ENCODE results near the gene ADAMTSL5.
"Not testable (repeated sequence)": the region's sequence is repeated elsewhere in the genome, so short reads cannot be mapped to it uniquely, and the experiment has no call there.

Gene ADAMTSL5

DNA sequence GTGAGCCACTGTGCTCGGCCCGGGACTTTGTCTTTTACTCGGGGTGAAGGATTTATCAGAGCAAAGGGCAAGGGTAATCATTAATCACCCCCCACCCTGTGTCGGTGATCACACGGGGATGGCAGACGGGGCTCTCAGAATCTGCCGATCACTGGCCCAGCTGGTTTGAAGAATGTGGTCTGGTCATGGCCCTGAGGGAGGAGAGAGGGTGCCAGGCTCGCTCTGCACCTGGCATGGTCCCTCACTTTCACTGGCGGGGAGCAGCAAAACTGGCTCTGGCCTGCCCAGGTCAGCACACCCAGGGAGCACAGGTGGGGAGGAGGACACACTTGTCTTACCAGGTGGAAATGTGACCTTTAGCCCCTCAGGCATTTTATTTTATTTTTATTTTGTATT lies 11.6 kb downstream of the ADAMTSL5 start:
- TF ChIP-seq TAF1 (IDR thresholded peaks at IDR 0.05; ENCODE audit: borderline replicate concordance, low read depth, low read length): no peak
- TF ChIP-seq POLR2AphosphoS5 (IDR thresholded peaks at IDR 0.05; ENCODE audit: low read depth, low read length): no peak
- no peak for TF ChIP-seq POLR2A (IDR thresholded peaks at IDR 0.05; ENCODE audit: low read depth, low read length)
- DNase-seq (ENCODE audit: insufficient read length) (no peak), FAIRE-seq (no peak)

DNA sequence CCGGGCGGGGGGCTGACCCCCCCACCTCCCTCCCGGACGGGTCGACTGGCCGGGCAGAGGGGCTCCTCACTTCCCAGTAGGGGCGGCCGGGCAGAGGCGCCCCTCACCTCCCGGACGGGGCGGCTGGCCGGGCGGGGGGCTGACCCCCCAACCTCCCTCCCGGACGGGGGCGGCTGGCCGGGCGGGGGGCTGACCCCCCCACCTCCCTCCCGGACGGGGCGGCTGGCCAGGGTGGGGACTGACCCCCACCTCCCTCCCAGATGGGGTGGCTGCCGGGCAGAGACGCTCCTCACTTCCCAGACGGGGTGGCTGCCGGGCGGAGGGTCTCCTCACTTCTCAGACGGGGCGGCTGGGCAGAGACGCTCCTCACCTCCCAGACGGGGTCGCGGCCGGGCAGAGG lies 13.6 kb downstream of the ADAMTSL5 start:
- DNase-seq (ENCODE audit: insufficient read length); FAIRE-seq: not testable (repeated sequence)

DNA sequence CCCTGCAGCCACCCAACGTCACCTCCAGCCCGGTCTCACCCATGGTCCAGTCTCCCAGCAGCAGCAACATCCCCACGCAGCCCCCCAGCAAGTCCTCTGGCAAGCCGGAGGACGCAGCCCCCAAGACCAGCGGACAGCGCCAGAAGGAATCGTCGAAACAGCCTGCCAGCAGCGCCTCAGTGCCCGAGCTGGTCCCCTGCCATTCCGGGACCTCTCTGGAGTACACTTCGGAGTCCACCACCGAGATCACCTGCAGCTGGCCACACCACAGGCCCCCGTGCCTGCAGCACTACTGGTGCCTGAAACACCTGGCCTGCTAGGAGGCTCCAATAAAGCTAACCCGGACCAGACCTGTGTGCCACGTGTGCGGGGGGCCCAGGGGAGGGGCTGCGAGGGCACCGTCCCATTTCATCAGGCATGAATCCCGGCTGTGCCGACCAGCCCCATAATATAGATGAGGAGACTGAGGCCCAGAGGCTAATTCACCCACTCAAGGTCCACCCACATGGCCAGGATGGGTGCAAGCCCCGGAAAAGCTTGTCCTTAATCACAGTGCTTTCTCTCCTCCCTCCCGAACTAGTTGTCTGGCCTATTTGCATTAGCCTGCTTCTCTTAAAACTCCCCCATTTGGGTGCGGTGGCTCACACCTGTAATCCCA lies 15.1 kb downstream of the ADAMTSL5 start:
- FAIRE-seq: no peak
- TF ChIP-seq POLR2AphosphoS5 (IDR thresholded peaks at IDR 0.05; ENCODE audit: low read depth, low read length): no peak
- no peak for TF ChIP-seq POLR2A (IDR thresholded peaks at IDR 0.05; ENCODE audit: low read depth, low read length)
- TF ChIP-seq TAF1 (IDR thresholded peaks at IDR 0.05; ENCODE audit: borderline replicate concordance, low read depth, low read length): no peak
- no peak for DNase-seq (ENCODE audit: insufficient read length)

DNA sequence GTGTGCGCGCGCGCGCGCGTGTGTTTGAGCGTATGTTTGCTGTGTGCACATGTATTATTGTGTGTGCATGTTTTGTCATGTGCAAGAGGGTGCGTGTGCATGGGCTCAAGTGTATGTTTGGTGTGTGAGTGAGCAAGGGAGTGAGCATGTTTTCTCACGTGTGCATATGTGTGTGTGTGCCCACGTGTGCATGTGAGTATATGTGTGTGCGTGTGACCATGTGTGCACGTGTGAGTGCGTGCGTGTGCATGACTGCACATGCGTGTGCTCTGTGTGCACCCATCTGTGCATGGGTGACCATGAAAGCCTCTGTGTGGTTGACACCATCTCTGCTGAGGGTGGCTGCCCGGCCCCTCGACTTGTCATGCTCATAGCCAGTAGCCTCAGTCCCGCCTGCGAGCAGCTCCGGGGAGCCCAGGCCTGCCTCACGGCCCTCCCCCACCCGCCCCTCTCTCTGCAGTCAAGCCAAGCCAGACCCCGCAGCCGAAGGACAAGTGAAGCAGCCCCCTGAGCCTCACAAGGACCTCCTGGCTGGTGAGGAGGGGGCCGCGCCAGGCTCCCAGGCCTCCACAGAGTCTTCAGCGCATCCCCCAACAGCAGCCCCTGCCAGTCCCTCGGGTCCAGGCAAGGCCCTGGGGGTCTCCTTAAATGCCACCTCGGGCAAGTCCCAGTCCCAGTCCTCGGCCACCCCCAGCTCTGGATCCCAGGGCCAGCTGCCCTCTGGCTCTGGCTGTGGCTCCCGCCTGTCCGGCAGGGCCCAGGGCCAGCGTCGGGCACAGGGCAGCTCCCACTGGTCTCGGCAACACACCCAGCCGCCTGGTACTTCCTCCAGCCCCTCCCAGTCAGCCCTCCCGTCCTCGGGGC lies 15.9 kb downstream of the ADAMTSL5 start:
- FAIRE-seq (no peak), DNase-seq (ENCODE audit: insufficient read length) (no peak)
- TF ChIP-seq POLR2A (IDR thresholded peaks at IDR 0.05; ENCODE audit: low read depth, low read length) (no peak), TAF1 (IDR thresholded peaks at IDR 0.05; ENCODE audit: borderline replicate concordance, low read depth, low read length) (no peak), POLR2AphosphoS5 (IDR thresholded peaks at IDR 0.05; ENCODE audit: low read depth, low read length) (no peak)

DNA sequence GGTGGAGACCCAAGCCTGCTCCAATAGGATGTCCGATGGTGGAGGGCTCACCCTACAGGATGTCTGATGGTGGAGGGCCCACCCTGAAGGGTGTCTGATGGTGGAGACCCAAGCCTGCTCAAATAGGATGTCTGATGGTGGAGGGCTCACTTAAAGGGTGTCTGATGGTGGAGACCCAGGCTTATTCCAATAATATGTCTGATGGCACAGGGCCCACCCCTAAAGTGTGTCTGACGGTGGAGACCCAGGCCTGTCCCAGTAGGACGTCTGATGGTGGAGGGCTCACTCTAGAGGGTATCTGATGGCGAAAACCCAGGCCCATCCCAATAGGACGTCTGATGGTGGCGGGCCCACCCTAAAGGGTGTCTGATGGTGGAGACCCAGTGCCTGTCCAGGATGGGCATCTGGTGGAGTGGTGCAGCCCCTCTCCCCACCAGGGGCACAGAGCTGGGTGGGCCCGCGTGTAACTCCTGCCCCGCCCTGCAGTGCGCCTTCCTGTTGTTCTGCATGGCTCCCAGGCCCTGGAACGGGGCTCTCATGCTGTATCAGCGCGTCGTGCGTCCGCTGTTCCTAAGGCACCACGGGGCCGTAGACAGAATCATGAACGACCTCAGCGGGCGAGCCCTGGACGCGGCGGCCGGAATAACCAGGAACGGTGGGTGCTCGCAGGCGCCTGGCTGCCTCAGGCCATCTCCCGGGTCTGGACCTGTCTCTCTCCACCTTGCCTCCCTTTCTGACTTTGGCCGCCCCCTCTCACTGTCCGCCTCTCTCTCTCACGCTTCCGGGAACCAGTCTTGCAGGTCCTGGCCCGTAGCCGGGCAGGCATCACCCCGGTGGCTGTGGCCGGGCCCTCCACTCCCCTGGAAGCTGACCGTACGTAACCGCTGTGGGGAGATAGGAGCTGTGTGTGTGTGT lies 16.8 kb downstream of the ADAMTSL5 start:
- DNase-seq (ENCODE audit: insufficient read length): no peak
- no peak for FAIRE-seq
- TF ChIP-seq POLR2A (IDR thresholded peaks at IDR 0.05; ENCODE audit: low read depth, low read length) (no peak), POLR2AphosphoS5 (IDR thresholded peaks at IDR 0.05; ENCODE audit: low read depth, low read length) (no peak), TAF1 (IDR thresholded peaks at IDR 0.05; ENCODE audit: borderline replicate concordance, low read depth, low read length) (no peak)

DNA sequence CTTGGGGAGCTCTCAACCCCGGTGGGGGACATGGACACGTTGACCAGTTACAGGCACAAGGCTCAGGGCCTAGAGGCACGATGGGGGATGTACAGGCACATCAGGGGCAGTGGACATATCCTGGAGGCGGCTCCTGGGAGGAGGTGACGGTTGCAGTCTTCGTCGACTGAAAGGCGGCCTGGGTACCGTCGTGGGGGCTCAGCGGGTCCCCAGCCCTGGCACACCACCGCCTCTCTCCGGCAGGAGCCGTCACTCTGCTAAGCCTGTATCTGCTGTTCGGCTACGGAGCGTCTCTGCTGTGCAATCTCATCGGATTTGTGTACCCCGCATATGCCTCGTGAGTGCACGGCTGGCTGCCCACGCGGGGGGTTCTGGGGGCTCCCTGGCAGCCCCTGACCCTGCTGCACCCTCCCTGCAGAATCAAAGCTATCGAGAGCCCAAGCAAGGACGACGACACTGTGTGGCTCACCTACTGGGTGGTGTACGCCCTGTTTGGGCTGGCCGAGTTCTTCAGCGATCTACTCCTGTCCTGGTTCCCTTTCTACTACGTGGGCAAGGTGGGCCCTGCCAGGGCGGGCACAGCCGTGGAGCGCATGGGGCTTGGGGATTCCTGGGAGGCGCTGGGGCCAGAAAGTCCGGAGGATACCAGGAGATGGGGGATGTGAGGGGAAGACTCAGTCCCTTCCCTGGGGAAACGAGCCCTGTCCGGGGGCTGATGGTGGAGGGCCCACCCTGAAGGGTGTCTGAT lies 17.6 kb downstream of the ADAMTSL5 start:
- FAIRE-seq: no peak
- TF ChIP-seq POLR2A (IDR thresholded peaks at IDR 0.05; ENCODE audit: low read depth, low read length) (no peak), POLR2AphosphoS5 (IDR thresholded peaks at IDR 0.05; ENCODE audit: low read depth, low read length) (no peak), TAF1 (IDR thresholded peaks at IDR 0.05; ENCODE audit: borderline replicate concordance, low read depth, low read length) (no peak)
- DNase-seq (ENCODE audit: insufficient read length): no peak

DNA sequence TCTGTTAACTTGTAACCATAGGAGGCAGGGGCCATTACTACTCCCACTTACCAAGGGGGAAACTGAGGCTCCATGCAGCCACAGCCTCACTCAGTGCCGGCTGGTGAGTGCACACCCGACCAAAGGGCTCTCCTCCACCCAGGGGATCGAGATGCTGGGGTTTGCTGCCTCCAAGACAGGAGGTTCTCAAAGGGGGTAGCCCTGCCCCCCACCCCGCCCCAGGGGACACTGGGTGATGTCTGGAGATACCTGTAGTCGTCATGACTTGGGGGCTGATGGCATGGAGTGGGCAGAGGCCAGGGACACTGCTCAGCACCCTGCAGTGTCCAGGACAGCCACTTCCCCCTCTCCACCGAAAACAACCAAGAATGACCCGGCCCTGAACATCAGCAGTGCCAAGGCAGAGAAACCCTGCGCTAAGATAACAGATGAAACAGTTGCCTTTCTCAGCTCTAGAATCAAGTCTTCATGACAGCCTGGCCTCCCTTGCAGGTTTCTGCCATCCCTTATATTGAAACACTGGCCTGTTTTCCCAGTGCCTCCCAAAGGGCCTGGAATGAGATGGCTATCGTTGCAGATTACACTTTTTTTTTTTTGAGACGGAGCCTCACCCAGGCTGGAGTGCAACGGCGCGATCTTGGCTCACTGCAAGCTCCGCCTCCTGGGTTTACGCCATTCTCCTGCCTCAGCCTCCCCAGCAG lies 18.6 kb downstream of the ADAMTSL5 start:
- DNase-seq (ENCODE audit: insufficient read length) (no peak), FAIRE-seq (no peak)
- TF ChIP-seq POLR2AphosphoS5 (IDR thresholded peaks at IDR 0.05; ENCODE audit: low read depth, low read length): no peak
- no peak for TF ChIP-seq POLR2A (IDR thresholded peaks at IDR 0.05; ENCODE audit: low read depth, low read length)
- no peak for TF ChIP-seq TAF1 (IDR thresholded peaks at IDR 0.05; ENCODE audit: borderline replicate concordance, low read depth, low read length)

DNA sequence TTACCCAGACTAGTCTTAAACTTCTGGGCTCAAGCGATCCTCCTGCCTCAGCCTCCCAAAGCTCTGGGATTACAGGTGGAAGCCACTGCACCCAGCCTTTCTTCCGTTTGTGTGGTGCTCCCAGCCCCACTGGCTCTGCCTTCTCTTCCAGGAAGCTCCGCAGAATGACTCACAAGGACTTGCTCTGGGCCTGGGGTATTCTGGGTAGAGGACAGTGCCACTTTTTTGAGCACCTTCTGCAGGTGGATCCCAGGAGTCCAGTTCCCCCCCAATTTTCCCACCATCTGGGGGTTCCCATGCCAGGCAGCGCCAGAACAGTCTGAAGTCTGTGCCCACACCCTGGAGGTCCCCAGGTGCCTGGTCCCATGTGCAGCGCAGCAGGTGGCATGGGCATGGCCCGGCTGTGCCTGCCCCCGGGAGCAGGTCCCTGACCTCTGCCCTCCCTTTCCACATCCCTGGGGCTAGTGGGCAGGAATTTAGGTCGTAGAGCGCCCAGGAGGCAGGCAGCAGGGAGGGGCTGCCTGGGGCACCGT lies 20.3 kb downstream of the ADAMTSL5 start:
- TF ChIP-seq POLR2AphosphoS5 (IDR thresholded peaks at IDR 0.05; ENCODE audit: low read depth, low read length) (no peak), TAF1 (IDR thresholded peaks at IDR 0.05; ENCODE audit: borderline replicate concordance, low read depth, low read length) (no peak), POLR2A (IDR thresholded peaks at IDR 0.05; ENCODE audit: low read depth, low read length) (no peak)
- FAIRE-seq: no peak

DNA sequence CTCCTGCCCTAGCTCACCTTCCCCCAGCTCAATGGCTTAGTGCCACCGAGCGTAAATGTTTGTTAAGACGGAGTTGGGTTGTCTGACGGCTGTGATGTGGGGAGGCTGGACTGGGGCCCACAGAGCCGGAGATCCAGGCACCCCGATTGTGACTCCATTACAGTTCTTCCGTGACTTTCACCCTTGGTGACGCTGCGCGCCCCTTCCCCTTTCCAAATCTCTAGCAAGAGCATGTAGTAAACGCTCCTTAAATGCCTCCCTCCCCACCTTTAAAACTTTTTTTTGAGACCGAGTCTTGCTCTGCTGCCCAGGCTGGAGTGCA lies 21.0 kb downstream of the ADAMTSL5 start:
- no peak for DNase-seq (ENCODE audit: insufficient read length)
- peak; percentile 30 for FAIRE-seq
- TF ChIP-seq POLR2AphosphoS5 (IDR thresholded peaks at IDR 0.05; ENCODE audit: low read depth, low read length): no peak

More for the DNA sequence above, 20.3 kb downstream of the ADAMTSL5 start:
- no peak for DNase-seq (ENCODE audit: insufficient read length)

DNA sequence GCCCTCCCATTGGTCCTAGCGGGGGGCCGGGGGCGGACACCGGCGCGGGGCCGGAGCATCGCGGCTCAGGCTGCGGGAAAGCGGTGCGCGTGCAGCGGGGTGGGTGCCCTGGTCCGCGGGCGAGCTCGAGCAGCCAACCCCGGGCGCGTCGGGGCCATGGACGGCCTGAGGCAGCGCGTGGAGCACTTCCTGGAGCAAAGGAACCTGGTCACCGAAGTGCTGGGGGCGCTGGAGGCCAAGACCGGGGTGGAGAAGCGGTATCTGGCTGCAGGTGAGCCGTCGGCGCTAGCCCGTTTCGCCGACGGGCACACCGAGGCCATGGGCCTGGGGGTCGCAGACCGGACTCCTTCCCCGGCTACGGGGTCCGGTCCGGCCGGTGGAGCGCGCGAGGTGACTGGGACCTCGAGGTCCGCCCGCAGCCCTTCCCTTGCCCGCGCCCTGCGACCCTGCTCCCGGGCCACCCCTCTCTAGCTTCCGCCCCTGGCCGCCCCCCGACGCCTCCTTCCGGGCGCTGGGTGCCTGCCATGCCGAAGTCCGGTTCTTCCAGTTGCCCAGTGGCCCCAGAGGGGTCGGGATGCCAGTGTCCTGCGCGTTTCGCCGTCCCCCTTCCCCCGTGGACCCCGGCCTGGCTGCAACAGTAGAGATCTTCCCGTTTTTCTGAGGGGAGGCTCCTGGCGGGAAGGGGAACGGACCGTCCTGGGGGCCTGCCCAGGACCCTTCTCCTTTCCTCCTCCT lies 21.5 kb downstream of the ADAMTSL5 start, which contains the start of gene REEP6:
Gene REEP6 (plus strand): TSS at position 68 of the 735 bp plus-strand sequence. CDS start 89 bp downstream, at position 157.
- TF ChIP-seq POLR2AphosphoS5 (IDR thresholded peaks at IDR 0.05; ENCODE audit: low read depth, low read length) (no peak), POLR2A (IDR thresholded peaks at IDR 0.05; ENCODE audit: low read depth, low read length) (no peak), TAF1 (IDR thresholded peaks at IDR 0.05; ENCODE audit: borderline replicate concordance, low read depth, low read length) (no peak)
- DNase-seq (ENCODE audit: insufficient read length) (no peak), FAIRE-seq (no peak)
